ENCODE results near the gene TSPOAP1.

Gene TSPOAP1

DNA sequence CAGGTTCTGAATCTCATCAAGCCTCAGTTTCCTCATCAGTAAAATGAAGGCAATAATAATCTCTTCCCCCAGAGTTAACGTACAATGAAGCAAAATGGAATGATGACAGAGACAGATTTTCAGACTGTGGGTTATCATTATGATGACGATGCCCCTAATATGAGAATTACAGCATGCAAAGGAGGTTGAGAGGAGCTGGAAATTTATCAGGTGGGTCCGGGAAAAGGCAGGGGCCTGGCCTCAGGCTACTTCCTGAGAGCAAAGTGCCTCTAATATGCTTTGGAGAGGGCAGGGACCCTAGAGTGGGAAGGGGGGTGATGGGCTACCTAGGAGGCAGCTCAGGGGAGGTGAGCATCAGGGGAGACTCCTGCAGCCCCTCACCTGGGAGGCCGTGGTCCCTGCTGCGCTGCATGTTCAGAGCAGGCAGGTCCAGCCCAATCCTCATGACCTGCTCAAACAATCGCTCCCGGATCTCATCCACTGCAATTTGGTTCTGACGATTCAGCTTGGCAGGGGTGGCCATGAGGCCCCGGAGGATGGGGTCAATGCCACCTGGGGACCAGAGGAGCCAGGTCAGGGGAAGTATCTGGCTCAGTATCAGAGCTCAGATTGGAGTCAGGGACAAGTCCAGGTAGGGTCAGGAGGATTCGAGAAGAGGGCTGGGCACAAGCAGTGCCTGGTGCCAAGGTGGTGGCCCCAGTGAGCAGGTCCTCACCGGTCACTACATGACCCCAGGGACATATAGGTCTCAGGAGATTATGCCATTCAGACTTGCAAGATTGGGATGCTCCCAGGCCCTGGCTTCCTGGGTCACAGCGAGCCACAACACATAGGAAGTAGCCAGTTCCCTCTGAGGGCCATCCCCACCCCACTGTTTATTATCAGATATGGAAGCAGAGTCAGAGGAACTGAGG, 56.0 kb downstream of the TSPOAP1 start:
- no peak for DNase-seq

DNA sequence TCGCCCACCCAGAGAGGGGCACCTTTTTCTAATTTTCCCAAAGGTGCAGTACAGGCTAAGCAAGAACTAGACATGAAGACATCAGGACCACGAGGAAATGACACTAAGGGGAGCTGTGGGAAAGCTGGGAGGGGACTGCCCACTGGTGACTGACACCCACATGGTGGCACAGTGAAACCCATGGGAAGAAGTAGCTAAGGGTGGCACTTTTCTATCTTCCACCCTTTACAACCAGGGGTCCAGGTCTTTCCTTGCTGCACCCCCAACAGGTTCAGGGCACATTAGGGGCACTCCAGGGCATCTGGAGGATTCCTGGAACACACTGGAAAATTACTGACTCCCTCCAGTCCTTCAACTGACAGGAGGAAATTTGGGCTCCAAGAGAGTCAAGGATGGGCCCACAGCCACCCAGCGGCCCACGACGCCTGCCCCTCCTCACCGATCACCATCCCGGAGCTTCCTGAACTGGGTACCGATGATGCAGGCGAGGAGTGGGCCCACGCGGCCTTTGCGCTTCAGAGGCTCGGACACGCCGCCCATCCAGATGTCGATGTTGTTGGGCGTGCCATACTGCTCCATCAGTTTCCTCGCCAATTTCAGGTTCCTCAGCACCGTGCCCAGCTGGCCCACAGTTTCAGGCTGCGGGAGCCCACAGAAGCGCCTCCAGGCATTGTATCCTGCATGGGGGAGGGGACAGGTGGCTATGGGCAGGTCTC, 57.2 kb downstream of the TSPOAP1 start:
- DNase-seq: no peak

DNA sequence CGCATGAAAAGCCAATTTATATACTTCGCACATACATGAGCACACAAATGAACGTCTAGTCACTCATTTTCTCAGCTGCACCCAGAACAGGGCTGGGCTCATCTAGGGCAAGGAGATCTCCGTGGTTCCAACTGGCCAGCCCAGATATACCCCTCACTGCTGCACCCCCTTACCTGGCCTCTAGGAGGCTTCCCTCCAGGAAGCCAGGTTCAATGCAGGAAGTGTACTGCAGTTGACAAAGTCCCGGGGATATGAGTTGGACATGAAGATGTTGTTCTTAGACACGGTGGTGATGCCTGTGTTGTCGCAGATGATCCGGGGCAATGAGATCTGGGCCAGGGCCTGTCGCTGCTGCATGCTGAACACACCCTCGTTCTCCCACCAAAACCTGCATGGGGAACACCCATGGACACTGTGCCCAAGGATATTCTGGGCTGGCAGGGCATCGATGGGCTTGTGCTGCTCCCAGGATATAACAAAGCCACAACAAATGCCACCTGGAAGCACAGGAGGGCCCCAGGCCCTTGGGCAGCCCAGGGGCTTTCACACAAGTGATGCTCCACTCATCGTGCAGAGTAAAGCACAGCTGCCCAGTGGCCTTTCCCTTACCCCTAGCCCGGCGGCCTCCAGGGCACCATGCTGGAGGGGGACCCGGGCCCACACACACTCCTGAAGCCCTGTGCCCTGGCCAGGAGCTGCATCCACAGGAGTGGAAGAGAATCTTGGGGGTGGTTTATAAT, 57.9 kb downstream of the TSPOAP1 start:
- no peak for DNase-seq

- no peak for DNase-seq
Observed at GRCh38 chr17:58269557-58270291, 58.9 kb downstream of the TSPOAP1 start.

GRCh38 chr17:58268774-58269556, 59.6 kb downstream of the TSPOAP1 start:
- no peak for DNase-seq

DNA sequence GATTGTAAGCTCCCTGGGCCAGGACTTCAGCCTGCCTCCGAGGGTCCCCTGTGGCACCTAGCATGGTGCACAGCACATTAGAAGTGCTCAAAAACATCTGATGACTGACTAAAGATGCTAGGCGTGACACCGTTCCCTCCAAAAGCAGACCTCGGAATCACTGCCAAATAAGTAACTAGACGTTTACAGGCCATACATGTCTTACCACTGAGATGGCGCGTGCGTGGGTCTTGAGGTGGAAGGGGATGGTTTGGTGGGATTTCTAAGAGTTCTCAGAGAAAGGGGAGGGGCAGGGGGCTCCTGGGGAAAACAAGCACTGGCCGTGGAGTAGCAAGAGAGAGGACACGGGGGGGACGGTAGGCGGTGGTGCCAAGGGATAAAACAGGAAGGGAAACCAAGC, 60.3 kb downstream of the TSPOAP1 start:
- DNase-seq: no peak

DNA sequence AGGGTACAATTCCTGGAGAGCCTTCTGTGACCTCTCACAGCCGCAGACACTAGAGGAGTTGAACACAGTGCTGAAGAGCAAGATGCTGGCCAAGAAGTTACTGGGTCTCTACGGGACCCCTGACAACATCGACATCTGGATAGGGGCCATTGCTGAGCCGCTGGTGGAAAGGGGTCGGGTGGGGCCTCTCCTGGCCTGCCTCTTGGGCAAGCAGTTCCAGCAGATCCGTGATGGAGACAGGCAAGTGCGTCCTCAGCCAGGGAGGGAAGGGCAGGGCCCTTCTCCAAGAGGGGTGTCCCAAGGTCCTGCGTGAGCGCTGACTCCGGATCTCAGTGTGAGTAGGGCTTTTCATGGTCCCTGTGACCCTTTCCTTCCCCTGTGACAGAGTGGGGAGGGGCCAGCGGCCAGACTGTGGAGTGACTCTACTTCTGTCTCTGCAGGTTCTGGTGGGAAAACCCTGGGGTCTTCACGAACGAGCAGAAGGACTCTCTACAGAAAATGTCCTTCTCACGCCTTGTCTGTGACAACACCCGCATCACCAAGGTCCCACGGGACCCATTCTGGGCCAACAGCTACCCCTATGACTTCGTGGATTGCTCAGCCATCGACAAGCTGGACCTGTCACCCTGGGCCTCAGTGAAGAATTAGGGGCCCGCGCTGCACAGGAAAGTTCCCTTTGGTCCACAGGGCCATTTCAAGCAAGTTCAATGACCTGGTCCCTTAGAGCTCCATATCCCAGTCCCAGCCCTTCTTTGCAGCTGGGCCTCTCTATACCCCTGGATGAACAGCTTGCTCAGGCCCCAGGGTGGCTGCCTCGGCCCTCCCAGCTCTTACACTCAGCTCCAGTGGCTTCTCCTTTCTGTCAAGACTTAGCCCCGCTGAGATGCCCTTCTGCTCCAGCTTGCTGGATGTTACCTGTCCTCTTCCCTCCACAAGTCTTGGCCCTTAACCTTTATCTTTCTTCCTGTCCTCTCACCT, 61.0 kb downstream of the TSPOAP1 start:
- DNase-seq: no peak

DNA sequence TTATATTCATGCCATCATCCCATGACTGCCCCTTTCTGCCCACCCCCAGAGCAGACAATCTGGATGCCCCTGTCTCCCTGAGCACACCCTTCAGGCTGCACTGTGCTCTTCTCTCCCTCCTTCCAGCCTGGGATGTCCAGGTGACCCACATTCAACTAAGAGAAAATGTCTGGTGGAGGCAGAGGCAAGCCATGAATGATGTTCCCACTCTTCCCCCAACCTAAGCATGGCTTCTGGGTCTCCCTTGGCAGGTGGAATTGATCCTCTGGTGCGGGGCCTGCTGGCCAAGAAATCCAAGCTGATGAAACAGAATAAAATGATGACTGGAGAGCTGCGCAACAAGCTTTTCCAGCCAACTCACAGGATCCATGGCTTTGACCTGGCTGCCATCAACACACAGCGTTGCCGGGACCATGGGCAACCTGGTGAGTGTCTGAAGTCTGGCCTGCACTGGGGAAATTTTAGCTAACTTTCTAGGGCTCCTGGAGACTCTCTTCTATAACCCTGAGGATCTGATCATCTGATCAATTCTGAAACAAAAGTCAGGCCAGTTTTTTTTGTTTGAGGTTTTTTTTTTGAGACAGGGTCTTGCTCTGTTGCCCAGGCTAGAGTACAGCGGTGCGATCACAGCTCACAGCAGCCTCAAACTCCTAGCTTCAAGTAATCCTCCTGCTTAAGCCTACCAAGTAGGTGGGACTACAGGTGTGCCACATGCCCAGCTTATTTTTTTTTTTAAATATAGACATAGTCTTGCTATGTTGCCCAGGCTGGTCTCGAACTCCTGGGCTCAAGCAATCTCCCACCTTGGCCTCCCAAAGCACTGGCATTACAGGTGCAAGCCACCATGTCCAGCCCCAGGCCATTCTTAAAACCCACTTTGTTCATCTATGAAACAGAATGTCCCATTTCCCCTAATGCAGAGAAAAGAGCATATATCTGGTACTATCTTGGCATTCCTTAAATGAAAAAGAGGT, 62.4 kb downstream of the TSPOAP1 start:
- no peak for DNase-seq

GRCh38 chr17:58265271-58265670, 63.3 kb downstream of the TSPOAP1 start:
- no peak for DNase-seq

- no peak for DNase-seq
Observed at GRCh38 chr17:58264407-58265103, 64.0 kb downstream of the TSPOAP1 start.

GRCh38 chr17:58263773-58264172, 64.8 kb downstream of the TSPOAP1 start:
- DNase-seq: no peak

DNA sequence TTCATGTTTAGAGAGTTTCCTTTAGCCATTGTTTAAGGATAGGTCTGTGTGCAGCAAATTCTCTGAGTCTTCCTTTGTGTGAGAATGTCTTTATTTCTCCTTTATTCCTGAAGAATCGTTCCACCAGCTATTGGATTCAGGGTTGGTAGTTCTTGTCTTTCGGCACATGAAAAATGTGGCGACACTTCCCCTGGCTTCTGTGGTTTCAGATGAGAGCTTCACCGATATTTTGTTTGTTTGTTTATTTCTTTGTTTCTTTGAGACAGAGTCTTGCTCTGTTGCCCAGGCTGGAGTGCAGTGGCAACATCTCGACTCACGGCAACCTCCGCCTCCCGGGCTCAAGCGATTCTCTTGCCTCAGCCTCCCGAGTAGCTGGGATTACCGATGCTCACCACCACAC, 66.4 kb downstream of the TSPOAP1 start:
- DNase-seq: no peak

DNA sequence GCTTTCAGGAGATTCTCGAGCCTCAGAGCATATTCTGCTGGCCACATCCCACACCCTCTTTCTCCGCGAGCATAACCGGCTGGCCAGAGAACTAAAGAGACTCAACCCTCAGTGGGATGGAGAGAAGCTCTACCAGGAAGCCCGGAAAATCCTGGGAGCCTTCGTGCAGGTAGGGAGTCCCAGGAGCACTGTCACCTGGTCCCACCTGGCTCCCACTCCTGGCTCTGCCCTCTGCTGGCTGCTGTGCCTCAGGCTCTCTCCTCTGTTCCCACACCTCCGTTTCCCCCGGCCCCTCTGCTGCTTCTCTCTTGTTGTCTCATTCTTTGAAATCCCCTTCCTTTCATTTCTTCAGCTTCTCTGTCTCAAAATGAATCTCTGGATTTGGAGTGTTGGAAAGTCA, 73.8 kb downstream of the TSPOAP1 start:
- no peak for DNase-seq

DNA sequence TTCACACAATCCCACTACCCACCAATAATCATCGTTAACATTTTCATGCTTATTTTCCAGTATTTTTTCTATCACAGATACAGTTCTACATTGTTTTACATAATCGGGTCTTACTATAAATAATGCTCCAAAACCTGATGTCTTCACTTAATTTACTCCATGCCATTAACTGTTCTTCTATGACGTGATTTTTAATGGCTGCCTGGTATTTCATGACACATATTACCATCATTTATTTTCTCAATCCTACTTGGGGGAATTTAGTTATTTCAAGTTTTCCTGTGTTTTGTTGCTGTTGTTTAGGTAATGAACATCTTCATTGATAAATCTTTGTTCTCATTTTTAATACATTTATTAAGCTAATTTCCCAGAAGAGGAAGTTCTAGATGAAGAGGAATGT, 75.5 kb downstream of the TSPOAP1 start:
- DNase-seq: no peak

DNA sequence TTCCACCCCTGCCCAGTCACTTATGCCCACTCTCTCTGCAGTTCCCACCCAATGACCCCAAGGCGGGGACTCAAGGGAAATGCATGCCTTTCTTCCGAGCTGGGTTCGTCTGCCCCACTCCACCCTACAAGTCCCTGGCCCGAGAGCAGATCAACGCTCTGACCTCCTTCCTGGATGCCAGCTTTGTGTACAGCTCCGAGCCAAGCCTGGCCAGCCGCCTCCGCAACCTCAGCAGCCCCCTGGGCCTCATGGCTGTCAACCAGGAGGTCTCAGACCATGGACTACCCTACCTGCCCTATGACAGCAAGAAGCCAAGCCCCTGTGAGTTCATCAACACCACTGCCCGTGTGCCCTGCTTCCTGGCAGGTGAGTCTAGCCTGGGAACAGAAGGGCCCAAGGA, 76.5 kb downstream of the TSPOAP1 start:
- DNase-seq: no peak

Measured in stimulated activated CD4-positive, alpha-beta T cell treated with anti-CD3 and anti-CD28 coated beads, Interleukin-1b, Interleukin-23, amount 100 ng/mL, for 48 hours (primary cell).